DOHH2 (cell line): ENCODE measurements around the gene POLR2J2.
"Not testable (repeated sequence)": the region's sequence is repeated elsewhere in the genome, so short reads cannot be mapped to it uniquely, and the experiment has no call there.

Source experiments
- EZH2phosphoT487 ChIP-seq: fragments of 200-600 bp; sonication (generic); IDR thresholded peaks from 2 replicates; pipeline ENCODE4 v1.6.1; 2017; ENCODE audit warnings: borderline replicate concordance, mild to moderate bottlenecking, antibody characterized with exemption, low read length, moderate library complexity, mixed read lengths
- TF ChIP-seq, protein P1 (sequence below): fragments of 200-600 bp; sonication (generic); IDR thresholded peaks from one replicate; pipeline ENCODE4 v1.5.1; 2014; ENCODE audit warnings: antibody characterized with exemption, mild to moderate bottlenecking, low read depth, low read length; ENCODE audit not compliant: poor library complexity, severe bottlenecking

DNA sequence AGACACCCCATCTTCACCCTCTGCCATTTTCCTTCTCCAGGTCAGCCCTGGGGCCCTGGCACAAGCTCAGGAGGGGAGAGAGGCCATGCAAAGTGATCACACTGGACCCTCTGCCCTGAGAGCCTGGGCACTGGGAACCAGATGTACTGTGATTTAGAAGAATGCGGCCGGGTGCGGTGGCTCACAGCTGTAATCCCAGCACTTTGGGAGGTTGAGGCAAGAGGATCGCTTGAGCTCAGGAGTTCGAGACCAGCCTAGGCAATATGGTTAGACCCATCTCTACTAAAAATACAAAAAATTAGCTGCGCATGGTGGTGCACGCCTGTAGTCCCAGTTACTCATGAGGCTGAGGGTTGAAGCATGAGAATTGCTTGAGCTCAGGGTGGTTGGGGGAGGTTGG lies 23.6 kb downstream of the POLR2J2 start:
- TF ChIP-seq, protein P1, sequence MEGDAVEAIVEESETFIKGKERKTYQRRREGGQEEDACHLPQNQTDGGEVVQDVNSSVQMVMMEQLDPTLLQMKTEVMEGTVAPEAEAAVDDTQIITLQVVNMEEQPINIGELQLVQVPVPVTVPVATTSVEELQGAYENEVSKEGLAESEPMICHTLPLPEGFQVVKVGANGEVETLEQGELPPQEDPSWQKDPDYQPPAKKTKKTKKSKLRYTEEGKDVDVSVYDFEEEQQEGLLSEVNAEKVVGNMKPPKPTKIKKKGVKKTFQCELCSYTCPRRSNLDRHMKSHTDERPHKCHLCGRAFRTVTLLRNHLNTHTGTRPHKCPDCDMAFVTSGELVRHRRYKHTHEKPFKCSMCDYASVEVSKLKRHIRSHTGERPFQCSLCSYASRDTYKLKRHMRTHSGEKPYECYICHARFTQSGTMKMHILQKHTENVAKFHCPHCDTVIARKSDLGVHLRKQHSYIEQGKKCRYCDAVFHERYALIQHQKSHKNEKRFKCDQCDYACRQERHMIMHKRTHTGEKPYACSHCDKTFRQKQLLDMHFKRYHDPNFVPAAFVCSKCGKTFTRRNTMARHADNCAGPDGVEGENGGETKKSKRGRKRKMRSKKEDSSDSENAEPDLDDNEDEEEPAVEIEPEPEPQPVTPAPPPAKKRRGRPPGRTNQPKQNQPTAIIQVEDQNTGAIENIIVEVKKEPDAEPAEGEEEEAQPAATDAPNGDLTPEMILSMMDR = not testable (repeated sequence)
- TF ChIP-seq EZH2phosphoT487 = not testable (repeated sequence)
